CD4-positive, alpha-beta T cell treated with Interleukin-6 for 4 hours (primary cell): ENCODE measurements around the gene SLBP.
A peak's percentile ranks its signal among the peaks of the same experiment; 100 is the strongest.
"Not testable (repeated sequence)": the region's sequence is repeated elsewhere in the genome, so short reads cannot be mapped to it uniquely, and the experiment has no call there.

Experiments
- DNase-seq: peaks from one replicate; pipeline ENCODE4 v3.0.0-alpha.2; 2020; ENCODE audit warnings: mixed read lengths

The SLBP gene

DNA sequence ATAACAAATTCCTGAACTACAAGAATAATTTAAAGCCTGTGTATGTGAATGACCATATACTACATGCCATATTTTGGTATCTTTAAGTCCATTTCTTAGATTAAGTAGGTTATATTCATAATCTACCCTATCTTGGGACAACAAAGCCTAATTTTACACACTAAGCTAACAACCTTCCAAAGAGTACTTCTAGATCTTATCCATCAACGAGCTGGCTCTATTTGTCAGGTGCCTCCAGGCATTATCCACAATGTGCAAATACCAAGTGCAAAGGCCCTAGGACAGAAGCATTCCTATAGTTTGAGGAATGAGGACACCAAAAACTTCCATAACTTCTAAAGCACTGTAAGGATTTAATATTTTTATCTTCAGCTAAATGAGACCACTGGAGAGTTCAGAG lies 3.5 kb downstream of the SLBP start:
- no peak for DNase-seq

DNA sequence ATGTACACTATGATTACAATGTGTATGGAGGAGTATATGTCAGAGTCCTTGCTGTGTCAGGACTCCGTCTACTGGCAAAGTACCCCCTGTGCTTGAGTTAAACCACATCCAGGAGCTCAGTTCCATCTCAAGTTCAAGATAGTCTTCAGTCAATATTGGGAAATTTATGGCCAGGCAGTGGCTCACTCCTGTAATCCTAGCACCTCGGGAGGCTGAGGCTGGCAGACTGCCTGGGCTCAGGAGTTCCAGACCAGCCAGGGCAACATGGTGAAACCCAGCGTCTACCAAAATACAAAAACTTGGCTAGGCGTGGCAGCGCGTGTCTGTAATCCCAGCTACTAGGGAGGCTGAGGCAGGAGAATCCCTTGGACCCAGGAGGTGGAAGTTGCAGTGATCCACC lies 5.8 kb downstream of the SLBP start:
- no peak for DNase-seq

DNA sequence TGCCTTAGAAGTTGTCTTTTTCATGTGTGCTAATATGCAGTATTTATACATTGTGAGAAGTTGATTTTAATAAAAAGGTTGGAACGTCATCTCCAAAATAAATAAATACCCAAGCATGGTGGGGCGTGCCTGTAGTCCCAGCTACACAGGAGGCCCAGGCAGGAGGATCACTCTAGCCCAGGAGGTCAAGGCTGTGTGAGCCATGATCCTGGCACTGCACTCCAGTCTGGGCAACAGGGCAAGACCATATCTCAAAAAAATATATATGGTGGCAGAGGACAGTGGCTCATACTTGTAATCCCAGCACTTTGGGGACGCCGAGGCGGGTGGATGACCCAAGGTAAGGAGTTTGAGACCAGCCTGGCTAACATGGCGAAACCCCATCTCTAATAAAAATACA lies 6.4 kb downstream of the SLBP start:
- no peak for DNase-seq

DNA sequence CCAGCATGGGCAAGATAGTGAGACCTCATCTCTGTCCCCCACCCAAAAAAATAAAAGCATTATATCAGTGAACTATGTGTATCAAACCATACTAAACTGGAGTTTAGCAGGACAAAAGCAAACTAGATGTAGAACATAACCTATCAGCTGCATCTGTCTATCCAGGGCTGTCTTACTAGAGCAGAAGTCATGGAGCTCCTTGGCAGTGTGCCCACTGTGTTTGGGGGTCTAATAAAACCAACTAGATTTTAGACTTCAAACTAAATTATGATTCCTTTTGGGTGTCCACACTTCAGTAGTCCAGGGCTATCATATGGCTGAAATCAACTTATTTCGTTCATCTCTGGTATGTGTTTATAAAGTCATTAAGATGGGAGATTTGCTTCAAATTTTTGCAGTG lies 8.3 kb downstream of the SLBP start:
- DNase-seq = no peak

DNA sequence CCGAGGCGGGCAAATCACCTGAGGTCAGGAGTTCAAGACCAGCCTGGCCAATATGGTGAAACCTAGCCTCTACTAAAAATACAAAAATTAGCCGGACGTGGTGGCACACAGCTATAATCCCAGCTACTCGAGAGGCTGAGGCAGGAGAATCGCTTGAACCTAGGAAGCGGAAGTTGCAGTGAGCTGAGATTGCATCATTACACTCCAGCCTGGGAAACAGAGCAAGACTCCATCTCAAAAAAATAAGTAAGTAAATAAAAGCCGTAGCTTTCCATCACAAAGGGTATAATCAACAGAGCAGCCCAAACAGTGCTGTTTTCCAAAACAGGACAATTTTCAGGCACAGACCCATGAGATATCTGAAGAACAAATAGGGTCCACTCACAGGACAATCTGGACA lies 10.4 kb downstream of the SLBP start:
- DNase-seq = not testable (repeated sequence)

DNA sequence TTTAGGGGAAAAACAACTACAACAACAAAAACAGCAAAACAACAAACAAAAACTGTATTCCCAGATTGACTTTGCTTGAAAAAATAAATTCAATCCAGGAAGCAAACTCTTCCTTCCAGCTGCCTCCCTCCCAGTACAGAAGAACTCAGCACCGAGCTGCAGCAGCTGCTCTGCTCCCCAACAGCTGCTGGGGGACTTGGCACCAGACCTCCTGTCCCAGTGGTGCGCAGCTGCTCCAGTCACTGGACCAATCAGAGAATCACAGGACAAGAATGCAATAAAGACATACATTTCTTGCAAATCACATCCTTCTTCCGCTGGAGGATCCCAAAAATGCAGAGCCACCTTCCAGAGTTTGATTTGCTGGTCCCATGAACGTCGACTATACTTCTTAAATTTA lies 16.2 kb downstream of the SLBP start:
- no peak for DNase-seq

DNA sequence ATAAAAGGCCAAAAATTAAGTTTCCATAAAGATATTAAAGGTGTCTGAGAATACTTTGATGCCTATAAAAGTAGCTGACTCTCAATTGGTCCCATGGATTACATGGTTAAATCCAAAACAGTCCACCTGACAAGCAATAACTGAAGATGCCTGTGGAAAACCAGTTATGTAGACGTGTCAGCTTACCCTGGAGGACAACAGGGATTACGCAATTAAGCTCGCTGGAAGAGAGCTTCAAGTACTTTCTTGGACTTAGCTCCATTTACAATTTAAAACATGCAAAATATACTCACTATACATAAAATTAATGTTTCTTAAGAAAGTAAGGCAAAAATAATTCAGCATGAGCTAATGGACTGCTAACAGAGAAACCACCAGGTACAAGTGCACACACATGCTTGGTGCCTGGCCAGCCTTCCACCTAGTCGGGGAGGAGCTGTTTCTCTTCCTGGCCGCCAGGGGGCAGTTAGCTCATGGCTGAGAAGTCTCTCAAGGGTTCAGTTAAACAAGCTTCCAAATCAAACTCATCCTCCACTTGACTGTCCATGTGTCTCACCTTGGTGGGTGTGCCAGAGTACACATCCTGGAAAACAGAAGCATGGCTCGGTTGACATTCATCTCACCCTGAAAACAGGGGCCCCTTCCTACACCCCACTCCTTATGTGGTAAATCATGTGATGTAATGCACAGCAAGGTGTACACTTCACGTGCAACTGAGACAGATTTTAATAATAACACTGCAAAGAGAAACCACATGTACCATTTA lies 18.8 kb downstream of the SLBP start:
- peak; percentile 87 for DNase-seq

DNA sequence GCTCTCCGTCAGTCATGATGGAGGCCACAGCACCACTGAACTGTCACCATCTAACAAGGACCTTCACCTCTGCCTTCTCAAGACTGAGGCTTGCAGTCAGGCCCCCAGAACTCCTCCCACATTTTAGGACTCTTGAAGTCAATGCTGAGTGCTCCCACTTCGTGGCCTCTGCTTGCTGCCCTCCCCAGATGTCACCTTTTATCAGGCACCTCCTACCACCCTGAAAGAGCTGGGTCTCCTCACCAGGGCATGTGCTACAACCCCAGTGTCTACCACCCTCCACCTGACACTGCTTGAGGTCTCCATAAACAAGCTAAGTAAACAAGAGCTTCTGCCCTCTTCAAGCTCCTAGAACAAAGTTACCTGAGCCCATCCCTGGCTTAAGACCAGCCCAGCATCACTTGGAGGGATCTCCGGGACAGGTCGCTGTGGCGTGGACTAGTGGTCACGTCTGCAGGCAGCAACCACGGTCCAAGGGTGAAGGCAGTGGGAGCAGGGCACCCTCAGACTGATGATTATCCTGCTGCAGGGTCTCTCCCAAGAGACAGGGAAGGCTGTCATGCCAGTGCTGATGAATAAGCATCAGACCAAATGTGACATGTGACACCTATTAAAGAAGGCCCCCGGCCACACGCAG lies 20.3 kb downstream of the SLBP start:
- no peak for DNase-seq

DNA sequence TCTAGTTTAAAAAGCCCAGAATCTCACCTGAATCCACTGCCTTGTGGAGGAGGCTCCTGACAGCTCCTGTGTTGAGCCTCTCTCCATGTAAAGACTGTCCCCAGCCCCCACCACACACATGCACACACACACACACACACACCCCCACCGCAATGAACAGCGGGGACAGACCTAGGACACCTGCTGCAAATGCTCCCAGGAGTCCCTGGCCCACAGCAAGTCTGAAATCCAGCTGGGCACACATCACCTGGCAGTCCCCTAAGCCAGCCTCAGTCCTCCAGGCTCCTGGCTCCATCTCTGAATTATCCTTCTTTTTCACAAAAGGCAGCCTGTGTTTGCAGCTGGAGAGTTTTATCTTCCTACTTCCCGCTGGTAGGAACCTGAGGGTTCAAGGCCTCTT lies 21.4 kb downstream of the SLBP start:
- DNase-seq = no peak

DNA sequence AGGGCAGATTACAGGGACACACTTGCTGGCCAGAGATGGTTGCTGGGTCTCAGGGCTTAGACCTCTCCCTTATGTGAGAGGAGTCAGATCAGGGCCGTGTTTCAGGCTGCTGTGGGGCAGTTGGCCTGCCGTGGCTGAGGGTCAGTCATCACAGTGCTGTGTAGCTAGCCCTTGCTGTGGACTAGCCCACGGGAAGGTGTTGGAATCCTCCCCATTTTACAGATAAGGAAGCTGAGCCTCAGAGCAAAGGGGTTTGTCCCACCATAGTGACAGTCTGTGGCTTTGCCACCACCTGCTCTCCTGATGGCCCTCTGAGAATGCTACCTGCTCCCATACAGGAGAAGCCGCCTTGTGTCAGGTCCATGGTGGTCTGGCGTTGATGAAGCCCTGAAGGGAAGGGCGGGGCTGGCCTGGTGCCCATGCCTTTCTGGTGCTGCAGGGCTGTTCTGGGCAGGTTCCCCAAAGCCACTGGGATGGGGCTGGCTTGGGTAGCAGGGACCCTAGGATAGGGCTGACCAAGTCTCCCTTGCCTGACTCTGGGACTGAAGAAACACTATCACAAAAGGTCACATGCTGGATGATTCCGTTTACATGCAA lies 25.6 kb downstream of the SLBP start:
- DNase-seq = no peak

DNA sequence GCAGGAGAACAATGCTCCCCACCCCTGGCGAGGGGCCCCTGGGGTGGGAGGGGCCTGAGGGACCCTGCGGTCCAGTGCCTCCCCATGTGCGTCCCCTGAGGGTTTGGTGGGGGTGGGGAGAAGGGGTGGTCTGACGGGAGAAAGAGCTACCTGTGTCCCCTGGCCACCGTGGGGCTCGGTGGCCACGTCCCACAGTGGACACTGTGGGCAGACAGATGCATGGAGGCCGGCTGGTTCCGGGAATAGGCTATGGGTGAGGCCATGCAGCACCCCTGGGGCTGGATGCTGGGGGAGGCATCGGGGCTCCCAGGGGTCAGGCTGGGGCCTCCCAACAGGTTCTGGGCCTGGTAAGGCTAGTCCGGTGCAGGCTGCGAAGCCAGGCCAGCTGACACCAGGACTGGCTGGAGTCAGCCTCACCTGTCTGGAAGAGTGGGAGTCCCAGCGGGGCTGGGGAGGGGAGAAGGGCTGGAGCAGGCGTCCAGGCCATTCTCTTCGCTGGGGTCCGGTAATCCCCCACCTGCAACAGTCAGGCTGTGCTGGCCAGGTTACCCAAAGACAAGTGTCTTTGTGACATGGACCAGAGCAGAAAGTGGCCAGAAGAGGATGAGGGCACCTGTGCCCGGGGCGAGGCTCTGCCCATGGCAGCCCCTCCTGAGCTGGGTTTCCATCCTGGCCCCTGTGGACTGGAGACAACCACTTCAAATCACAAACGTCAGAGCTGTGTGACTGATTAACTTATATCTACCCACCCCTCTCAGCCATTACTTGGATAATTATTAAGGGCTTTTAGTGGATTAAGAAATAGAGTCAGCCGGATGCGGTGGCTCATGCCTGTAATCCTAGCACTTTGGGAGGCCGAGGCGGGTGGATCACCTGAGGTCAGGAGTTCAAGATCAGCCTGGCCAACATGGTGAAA lies 26.6 kb downstream of the SLBP start:
- no peak for DNase-seq

DNA sequence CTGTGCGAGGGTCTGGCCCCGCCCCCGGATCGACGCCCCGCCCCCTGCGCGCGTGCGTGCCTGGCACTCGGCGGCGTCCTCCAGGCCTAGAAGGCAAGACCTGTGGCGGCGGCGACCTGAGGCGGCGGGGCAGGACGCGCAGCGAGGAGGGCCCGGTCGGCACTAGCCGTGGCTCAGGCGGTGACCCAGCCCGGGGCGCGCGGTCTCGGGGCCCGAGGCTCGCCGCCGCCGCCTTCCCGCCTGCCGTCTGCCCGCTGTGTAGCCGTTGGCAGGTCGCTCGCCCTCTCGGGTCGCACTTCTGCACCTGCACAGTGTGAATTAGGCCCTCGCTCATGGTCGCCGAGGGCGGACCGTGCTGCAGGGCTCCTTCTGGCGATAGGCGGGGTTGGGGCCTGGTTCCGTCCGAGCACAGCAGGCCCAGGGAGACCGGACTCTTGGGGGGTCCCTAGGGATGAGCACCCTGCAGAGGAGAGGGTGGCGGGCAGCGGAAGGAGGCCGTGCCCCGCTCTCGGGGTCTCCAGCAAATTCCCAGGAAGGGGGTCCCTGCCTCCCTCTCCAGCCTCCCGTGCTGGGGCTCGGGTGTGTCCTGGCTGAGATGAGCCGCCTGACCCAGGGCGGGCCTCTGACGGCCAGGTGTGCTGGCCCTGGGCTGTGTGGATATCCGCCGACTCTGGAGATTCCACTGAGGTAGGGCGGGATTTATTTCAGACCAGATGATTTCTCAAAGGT lies 27.4 kb downstream of the SLBP start:
- DNase-seq = no peak

DNA sequence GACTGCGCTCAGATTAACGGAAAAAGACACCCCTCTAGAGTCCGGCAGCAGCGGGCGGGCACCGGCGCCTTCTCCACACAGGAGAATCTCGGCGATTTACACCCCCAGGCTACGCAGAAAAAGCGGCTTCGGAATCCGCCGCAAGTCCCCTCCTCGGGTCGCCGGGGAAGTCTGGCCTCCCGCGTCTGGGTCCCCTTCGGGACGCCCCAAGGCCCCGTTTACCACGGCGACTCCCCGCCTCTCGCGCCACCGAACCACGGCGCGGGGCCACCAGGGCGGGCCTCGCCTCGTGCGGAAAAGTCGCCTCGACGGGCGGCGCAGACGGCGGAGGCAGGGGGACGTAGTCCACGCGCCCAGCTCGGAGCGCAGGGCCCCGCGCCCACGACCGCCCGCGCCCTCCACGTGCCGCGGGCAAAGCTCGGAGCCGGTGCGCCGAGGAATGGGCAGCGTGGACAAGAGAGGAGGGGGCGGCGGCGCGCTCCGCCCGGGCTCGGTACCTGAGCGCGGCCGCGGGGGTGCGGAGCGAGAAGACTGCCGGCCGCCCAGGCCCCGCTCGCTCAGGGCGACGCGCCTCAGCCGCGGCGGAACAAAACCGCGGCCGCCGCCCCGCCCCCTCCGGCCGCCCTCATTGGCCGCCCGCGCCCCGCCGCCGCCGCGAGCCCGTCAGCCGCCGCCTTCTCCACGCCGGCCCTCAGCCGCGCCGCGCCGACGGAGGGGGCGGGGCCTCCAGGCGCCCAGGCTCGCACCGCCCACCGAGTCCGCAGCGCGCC lies 28.2 kb downstream of the SLBP start, which contains the start of gene FAM53A:
FAM53A (minus strand) TSS at position 578 of the 770 bp plus-strand sequence. CDS start 15,572 bp downstream, outside the sequence.
- peak; percentile 96 for DNase-seq

DNA sequence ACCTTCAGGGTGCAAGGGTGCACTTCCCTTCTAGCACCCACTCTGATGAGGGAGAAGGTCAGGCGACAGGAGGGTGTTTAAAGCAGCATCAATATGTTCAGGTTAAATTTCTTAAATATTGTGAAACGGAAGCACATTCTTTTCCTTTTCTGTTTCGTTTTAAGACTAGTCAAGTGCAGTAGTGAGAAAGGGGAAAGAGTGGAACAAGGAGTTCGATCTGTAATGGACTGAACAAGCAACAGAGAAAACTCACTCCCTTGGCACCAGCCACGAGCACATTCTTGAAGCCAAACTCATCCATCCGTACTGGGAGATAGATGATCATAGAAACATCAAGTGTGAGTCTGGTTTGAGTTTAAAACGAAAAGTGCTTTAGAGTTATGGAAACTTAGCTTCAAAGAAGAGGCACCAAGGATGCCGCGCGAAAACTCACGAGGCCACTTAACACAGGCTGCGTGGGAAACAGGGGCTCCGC lies 28.8 kb downstream of the SLBP start:
- DNase-seq = no peak

DNA sequence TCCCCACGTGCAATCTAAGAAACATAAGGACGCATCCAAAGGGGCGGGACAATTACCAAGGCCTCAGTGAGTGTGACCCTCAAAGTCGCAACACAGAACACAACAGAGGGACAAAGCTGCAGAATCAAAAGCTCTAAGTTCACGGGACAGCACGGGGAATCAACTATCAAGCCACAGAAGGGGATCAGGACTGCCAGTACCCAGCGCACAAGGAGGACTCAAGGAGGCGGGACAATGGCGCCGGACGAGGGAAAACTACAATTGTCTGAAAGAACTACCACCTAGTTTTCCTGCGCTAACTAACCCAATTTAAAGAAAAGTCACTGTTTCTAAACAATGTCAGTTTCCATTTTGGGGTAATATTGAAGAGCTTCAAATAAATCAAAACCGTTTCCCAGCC lies 29.3 kb downstream of the SLBP start:
- DNase-seq = no peak

DNA sequence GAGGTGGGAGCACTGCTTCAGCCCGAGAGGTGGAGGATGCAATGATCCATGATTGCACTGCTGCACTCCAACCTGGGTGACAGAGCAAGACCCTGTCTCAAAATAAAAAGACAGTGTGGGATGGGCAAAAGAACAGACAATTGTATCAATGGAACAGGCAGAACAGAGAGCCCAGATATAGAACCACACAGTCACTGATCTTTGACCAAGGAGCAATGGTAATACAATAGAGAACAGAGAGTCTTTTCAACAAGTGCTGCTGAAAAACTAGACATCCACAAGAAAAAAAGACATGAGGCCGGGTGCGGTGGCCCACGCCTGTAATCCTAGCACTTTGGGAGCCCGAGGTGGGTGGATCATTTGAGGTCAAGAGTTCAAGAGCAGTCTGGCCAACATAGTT lies 33.9 kb downstream of the SLBP start:
- no peak for DNase-seq

DNA sequence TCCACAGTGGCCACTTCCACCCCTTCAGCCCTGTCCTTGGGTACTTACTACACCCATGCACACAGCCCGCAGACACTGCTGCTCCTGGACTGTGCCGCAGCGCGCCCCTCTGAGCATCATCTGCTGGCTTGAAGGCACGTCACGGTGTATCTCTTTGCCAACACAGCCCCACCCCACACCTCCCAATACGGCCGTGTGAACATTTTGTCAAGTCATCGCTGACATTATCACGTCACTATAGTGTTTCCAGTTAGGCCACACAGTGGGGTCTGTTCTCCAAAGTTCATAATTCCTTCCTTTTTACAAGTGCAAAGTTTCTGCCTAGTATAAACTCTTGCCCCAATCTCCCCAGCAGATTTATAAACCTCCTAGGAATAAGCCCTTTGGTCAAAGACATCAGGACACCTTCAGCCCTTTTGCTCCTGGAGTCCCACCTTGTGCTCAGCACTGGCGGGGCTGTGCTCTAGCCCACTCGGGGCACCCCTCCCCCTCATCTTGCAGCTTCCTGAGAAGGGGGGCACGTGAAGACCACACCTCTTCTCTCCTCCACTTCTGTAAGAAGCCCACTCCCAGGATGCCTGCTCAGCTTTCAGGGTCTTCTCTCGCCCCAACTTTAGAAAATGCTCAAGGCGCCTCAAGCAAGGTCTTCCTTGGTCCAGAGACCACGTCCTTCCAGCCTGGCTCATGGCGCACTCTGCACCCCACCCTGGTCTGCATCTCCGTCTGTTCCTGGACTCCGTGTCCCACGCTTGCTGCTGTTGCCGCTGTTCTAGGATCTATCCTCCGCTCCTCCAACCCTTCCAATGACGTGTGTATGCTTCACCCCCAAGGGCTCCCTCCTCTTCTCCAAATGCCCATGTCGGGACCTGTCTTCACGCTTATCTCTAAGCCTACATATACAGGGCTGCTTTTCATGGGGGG lies 35.3 kb downstream of the SLBP start:
- no peak for DNase-seq

DNA sequence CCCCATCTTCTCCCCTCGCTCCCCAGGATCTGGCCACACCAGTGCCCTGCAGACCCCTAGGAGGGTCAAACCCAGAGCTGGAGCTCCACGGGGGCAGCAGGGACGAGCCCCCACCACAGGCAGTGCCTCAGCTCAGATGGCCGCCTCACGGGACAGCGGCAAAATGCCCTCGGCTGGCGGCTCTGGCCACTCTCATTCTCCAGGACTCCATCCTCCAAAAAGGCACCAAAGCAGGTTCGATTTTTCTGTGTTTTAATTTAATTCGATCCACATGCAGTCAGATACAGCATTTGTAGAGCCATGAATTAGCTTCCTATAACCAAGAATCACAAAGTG lies 36.3 kb downstream of the SLBP start:
- DNase-seq = no peak

DNA sequence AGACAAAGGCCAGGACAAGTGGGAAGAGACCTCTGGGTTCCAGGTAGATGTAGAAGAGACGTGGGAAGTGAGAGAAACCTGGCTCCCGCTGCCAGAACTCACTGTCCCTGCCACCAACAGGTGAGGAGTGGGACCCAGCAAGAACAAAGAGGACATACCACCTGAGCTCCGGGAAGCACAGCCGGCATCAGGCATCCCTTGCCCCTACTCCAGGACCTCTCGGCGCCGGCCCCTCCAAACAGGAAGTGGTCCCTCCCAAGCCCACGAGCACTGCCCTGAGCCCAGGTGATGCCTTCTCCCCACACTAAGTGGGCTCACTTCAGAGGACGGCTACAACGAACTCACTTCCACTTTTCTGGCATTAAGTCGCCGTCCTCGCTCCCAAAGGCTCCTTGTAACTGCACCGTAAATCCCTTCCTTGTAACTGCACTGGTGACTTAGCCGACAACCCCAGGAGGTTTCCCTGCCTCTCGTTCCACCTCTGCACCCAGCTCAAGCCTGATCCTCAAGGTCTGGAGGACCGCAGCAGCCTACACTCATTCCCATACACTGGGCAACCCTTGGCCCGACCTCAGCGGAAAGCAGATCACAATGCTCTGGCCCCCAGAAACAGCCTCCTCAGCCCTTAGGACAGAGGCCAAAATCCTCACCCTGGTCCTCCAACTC lies 36.9 kb downstream of the SLBP start:
- DNase-seq = no peak

DNA sequence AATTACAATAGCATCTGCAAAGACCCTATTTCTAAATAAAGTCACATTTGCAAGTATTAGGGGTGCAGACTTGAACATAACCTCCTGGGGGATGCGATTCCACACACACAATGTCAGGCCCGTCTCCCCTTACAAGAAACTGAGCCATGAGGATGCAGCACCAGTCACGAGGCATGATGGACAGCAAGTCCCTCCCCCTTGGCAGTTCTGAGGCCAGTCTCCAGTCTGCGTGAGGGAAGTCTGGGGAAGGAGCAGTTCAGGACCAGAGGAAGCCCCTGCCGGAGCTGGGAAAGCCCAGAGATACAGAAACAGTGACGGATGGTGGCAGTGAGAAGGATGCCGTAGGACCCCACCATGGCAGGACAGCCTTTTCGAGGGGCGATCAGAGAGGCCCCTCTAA lies 37.4 kb downstream of the SLBP start:
- DNase-seq = no peak
